GM19328 (cell line): Measurements from ENCODE around the gene DAPK1.
"Not testable (repeated sequence)": the region's sequence is repeated elsewhere in the genome, so short reads cannot be mapped to it uniquely, and the experiment has no call there.

Experiments
- ATAC-seq: cut with Tn5 transposase; IDR thresholded peaks from one replicate; pipeline ENCODE4 v1.9.1; 2021; ENCODE audit warnings: mild to moderate bottlenecking, moderate library complexity; ENCODE audit not compliant: unreplicated experiment

The DAPK1 gene

GRCh38 chr9:87540444-87541105 is 42.9 kb downstream of the DAPK1 start:
- ATAC-seq = no peak

GRCh38 chr9:87541663-87542062 is 44.0 kb downstream of the DAPK1 start:
- ATAC-seq = no peak

GRCh38 chr9:87542141-87542540 is 44.5 kb downstream of the DAPK1 start:
- no peak for ATAC-seq

GRCh38 chr9:87543251-87543650 is 45.6 kb downstream of the DAPK1 start:
- no peak for ATAC-seq

GRCh38 chr9:87545858-87546257 is 48.2 kb downstream of the DAPK1 start:
- ATAC-seq = no peak

- no peak for ATAC-seq
These were observed 49.0 kb downstream of the DAPK1 start for GRCh38 chr9:87546704-87547103.

GRCh38 chr9:87547671-87548081 is 50.0 kb downstream of the DAPK1 start:
- ATAC-seq = no peak

GRCh38 chr9:87548159-87548558 is 50.5 kb downstream of the DAPK1 start:
- ATAC-seq = no peak

- not testable (repeated sequence) for ATAC-seq
These were observed 51.4 kb downstream of the DAPK1 start for GRCh38 chr9:87549088-87549487.

GRCh38 chr9:87549791-87550190 is 52.1 kb downstream of the DAPK1 start:
- no peak for ATAC-seq

- no peak for ATAC-seq
These were observed 52.7 kb downstream of the DAPK1 start for GRCh38 chr9:87550253-87550954.

GRCh38 chr9:87551772-87552217 is 54.1 kb downstream of the DAPK1 start:
- no peak for ATAC-seq

- ATAC-seq = no peak
These were observed 56.7 kb downstream of the DAPK1 start for GRCh38 chr9:87554171-87554910.

GRCh38 chr9:87554976-87555375 is 57.3 kb downstream of the DAPK1 start:
- no peak for ATAC-seq

- ATAC-seq = no peak
These were observed 58.4 kb downstream of the DAPK1 start for GRCh38 chr9:87556039-87556438.

GRCh38 chr9:87556821-87557220 is 59.2 kb downstream of the DAPK1 start:
- no peak for ATAC-seq

- no peak for ATAC-seq
These were observed 60.3 kb downstream of the DAPK1 start for GRCh38 chr9:87557996-87558395.

- ATAC-seq = no peak
These were observed 61.0 kb downstream of the DAPK1 start for GRCh38 chr9:87558606-87559190.

- no peak for ATAC-seq
These were observed 64.4 kb downstream of the DAPK1 start for GRCh38 chr9:87562062-87562461.

- ATAC-seq = no peak
These were observed 65.0 kb downstream of the DAPK1 start for GRCh38 chr9:87562530-87563170.

- ATAC-seq = no peak
These were observed 66.4 kb downstream of the DAPK1 start for GRCh38 chr9:87564111-87564510.
